ENCODE measurements around the gene B3GNT4.
"Not testable (repeated sequence)": the region's sequence is repeated elsewhere in the genome, so short reads cannot be mapped to it uniquely, and the experiment has no call there.

B3GNT4 gene

GRCh38 chr12:122225683-122226365, 22.3 kb downstream of the B3GNT4 start, which contains the start of gene DIABLO:
DIABLO (minus strand) TSS chr12:122226052; CDS start chr12:122226014, 38 bp downstream.
- peak; percentile 97 for DNase-seq

GRCh38 chr12:122226366-122227125, 23.0 kb downstream of the B3GNT4 start:
- DNase-seq: no peak

- DNase-seq: no peak
These were observed 23.8 kb downstream of the B3GNT4 start for GRCh38 chr12:122227341-122227740.

- DNase-seq: no peak
These were observed 24.6 kb downstream of the B3GNT4 start for GRCh38 chr12:122228092-122228491.

- no peak for DNase-seq
These were observed 27.3 kb downstream of the B3GNT4 start for GRCh38 chr12:122230798-122231197.

- DNase-seq: no peak
These were observed 29.2 kb downstream of the B3GNT4 start for GRCh38 chr12:122232691-122233090.

- DNase-seq: no peak
These were observed 32.2 kb downstream of the B3GNT4 start for GRCh38 chr12:122235741-122236140.

GRCh38 chr12:122238861-122239260, 35.4 kb downstream of the B3GNT4 start:
- DNase-seq: no peak

GRCh38 chr12:122243965-122244364, 40.5 kb downstream of the B3GNT4 start:
- DNase-seq: no peak

GRCh38 chr12:122244565-122245371, 41.3 kb downstream of the B3GNT4 start:
- no peak for DNase-seq

- DNase-seq: no peak
These were observed 42.0 kb downstream of the B3GNT4 start for GRCh38 chr12:122245553-122245952.

GRCh38 chr12:122250047-122250446, 46.5 kb downstream of the B3GNT4 start:
- no peak for DNase-seq

GRCh38 chr12:122250536-122250935, 47.0 kb downstream of the B3GNT4 start:
- no peak for DNase-seq

GRCh38 chr12:122258462-122258861, 55.0 kb downstream of the B3GNT4 start:
- DNase-seq: not testable (repeated sequence)
